Measurements from ENCODE around the gene FEM1B. TPM values are rescaled to one million over a fixed set of nuclear protein-coding genes. Genes with fewer than 3 reads are reported as not detected.

The FEM1B gene
- total RNA-seq, 1 experiment from 2014 or later, result 70.2 TPM

DNA sequence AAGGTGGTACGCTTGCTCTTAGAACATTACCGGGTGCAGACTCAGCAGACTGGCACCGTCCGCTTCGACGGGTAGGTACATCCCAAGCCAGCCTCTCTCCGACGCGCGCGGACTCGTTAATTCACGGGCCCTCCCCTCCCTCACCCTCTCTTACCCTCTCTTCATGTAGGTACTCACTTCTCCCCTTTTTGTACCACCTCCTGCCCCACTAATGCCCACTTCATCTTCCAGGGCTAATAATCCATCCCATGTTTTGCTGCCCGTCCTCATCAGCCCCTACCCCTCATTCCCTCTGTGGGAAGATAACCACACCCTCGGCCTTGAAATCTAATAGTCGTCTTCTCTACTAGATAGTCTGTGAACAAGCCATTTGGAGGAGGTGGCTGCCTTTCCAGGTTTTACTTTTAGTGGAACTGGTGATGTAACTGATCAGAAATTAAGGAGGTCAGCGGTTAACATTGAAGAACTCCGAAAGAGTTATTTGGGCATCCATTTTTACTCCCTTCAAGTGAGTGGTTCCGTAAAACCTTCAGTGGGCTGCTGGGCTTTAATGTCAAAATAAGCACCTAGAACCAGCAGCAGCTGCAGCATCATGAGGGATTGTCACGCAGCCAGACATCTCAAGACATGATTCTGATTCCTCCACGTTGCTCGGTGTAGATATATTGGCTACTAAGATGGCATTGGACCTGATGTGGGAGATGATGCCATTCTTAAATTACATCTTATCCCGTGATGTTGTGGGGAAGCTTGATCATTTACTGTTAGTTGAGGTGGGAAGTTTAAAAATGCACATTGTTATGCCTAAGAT lies 1.3 kb downstream of the FEM1B start:
- intact Hi-C loops (cut with micrococcal nuclease), result loop anchor here (1.0 kb wide), 1 partner anchor 21 kb away; no protein-coding TSS in a partner anchor
- TSS peak; percentile 39 for BruUV-seq (replicated peaks)

DNA sequence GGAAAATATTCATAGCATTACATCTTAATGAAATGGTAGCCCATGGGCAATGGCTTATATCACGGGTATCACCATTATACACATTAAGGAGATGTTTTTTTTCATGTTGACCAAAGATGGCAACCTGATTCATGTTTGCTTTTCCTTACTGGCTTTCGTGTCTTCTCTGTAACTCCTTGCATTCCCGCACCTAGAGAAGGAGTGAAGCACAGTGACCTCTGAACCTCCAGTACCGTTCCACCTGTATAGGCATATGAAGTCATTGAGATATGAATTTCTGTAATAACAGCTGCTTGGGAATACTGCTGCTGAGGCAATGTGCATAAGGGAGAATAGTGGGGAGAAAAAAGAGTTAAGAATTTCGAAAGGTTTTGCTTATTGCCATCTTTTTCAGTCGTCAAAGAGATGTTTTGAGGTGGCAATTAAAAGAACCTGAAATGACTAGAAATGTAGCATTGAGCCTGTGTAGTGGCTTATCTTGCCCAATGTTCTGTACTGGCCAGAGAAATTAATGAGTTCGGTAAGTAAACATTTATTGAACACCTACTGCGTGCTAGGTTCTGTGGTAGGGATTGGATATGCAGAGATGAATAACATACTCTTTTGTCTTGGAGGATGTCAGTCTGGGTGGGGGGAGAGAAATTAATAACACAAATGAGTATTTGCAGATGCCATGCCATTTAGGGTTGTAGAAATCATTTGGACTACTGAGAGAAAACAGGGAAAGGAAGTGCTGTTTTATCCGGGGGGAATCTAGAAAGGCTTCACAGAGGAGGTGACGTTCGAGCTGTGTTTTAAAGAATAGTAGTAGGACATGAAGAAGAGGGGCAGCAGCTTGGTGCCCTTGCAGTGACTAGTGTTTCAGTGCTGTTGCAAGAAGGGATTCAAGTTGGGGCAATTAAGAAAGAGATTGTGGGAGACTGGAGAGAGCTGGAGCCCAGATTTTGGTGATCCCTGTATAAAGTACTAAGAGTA lies 2.5 kb downstream of the FEM1B start:
- peak overlapping the region; percentile 99 for H3K27ac Mint-ChIP-seq (ENCODE audit: low read depth, unreplicated experiment)
- intact Hi-C loops (cut with micrococcal nuclease), result no loop called here
- H3K4me3 Mint-ChIP-seq (ENCODE audit: unreplicated experiment), result peak overlapping the region; percentile 85
- H3K27me3 Mint-ChIP-seq (ENCODE audit: insufficient read depth, unreplicated experiment), result no peaks in the 10 kb centered on the region
- POLR2A ChIA-PET, result interaction anchor here (0.6 to 16.2 kb wide), 18 partner anchors 9 to 1936 kb away, joined by 3 to 415 read pairs (median 6); partner anchors contain the start of genes C15orf61, CLN6 and PIAS1
- TF ChIP-seq, protein P1, sequence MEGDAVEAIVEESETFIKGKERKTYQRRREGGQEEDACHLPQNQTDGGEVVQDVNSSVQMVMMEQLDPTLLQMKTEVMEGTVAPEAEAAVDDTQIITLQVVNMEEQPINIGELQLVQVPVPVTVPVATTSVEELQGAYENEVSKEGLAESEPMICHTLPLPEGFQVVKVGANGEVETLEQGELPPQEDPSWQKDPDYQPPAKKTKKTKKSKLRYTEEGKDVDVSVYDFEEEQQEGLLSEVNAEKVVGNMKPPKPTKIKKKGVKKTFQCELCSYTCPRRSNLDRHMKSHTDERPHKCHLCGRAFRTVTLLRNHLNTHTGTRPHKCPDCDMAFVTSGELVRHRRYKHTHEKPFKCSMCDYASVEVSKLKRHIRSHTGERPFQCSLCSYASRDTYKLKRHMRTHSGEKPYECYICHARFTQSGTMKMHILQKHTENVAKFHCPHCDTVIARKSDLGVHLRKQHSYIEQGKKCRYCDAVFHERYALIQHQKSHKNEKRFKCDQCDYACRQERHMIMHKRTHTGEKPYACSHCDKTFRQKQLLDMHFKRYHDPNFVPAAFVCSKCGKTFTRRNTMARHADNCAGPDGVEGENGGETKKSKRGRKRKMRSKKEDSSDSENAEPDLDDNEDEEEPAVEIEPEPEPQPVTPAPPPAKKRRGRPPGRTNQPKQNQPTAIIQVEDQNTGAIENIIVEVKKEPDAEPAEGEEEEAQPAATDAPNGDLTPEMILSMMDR (IDR thresholded peaks at IDR 0.05; ENCODE audit: unreplicated experiment), result no peak
- H3K36me3 Mint-ChIP-seq (ENCODE audit: insufficient read depth, unreplicated experiment), result peaks cover 15% of the 10 kb centered on the region
- peak; percentile 42 for DNase-seq (ENCODE audit: unreplicated experiment)
- no TSS peak for BruUV-seq (replicated peaks)
- H3K9me3 Mint-ChIP-seq (ENCODE audit: unreplicated experiment), result no peaks in the 10 kb centered on the region
- CTCF ChIA-PET, result interaction anchor here (0.8 to 3.2 kb wide), 6 partner anchors 10 to 27 kb away, joined by 3 to 22 read pairs (median 5); no protein-coding TSS in a partner anchor
- peaks cover 46% of the 10 kb centered on the region for H3K4me1 Mint-ChIP-seq (ENCODE audit: insufficient read depth, unreplicated experiment)

More for the DNA sequence above, 1.3 kb downstream of the FEM1B start:
- ChIA-PET POLR2A (interaction anchor here (0.6 to 16.2 kb wide), 17 partner anchors 8 to 1176 kb away, joined by 3 to 415 read pairs (median 6); partner anchors contain the start of genes C15orf61 and CLN6), CTCF (interaction anchor here (0.8 to 3.2 kb wide), 5 partner anchors 11 to 26 kb away, joined by 3 to 16 read pairs (median 3); no protein-coding TSS in a partner anchor)
- peak overlapping the region; percentile 85 for H3K4me3 Mint-ChIP-seq (ENCODE audit: unreplicated experiment)
- no peaks in the 10 kb centered on the region for H3K9me3 Mint-ChIP-seq (ENCODE audit: unreplicated experiment)
- TF ChIP-seq, protein P1 (IDR thresholded peaks at IDR 0.05; ENCODE audit: unreplicated experiment), result no peak
- no peaks in the 10 kb centered on the region for H3K27me3 Mint-ChIP-seq (ENCODE audit: insufficient read depth, unreplicated experiment)
- peaks cover 46% of the 10 kb centered on the region for H3K4me1 Mint-ChIP-seq (ENCODE audit: insufficient read depth, unreplicated experiment)
- peak overlapping the region; percentile 99 for H3K27ac Mint-ChIP-seq (ENCODE audit: low read depth, unreplicated experiment)
- H3K36me3 Mint-ChIP-seq (ENCODE audit: insufficient read depth, unreplicated experiment), result peaks cover 6% of the 10 kb centered on the region
- peak; percentile 28 for DNase-seq (ENCODE audit: unreplicated experiment)

DNA sequence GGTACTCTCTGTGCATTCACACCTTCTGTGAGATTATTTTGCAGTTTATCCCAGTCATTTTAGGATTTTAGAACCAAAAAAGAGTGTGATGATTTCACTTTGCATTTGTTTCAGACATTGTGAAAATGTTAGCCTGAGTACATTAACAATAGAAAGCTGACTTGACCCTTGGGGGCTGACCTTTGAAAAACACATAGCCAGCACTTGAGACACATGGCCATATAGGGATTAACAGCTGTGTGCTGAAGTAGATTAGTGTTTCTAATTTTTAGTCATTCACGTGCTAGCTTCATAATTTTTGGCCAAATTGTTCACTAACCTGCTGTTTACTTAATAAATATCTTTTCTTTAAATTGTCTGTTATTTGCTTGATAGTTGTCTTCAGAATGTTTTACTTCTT lies 3.5 kb downstream of the FEM1B start:
- ChIA-PET CTCF (interaction anchor here (0.5 to 2.9 kb wide), 5 partner anchors 14 to 269 kb away, joined by 3 to 22 read pairs (median 7); no protein-coding TSS in a partner anchor), POLR2A (interaction anchor here (0.6 to 16.2 kb wide), 11 partner anchors 10 to 1937 kb away, joined by 3 to 415 read pairs (median 9); partner anchors contain the start of gene CLN6)
- Mint-ChIP-seq H3K4me3 (ENCODE audit: unreplicated experiment) (peak overlapping the region; percentile 85), H3K27me3 (ENCODE audit: insufficient read depth, unreplicated experiment) (no peaks in the 10 kb centered on the region), H3K4me1 (ENCODE audit: insufficient read depth, unreplicated experiment) (peaks cover 44% of the 10 kb centered on the region), H3K9me3 (ENCODE audit: unreplicated experiment) (no peaks in the 10 kb centered on the region), H3K27ac (ENCODE audit: low read depth, unreplicated experiment) (peak overlapping the region; percentile 99), H3K36me3 (ENCODE audit: insufficient read depth, unreplicated experiment) (peaks cover 24% of the 10 kb centered on the region)
- TF ChIP-seq, protein P1 (IDR thresholded peaks at IDR 0.05; ENCODE audit: unreplicated experiment), result no peak
- no peak for DNase-seq (ENCODE audit: unreplicated experiment)
- intact Hi-C loops (cut with micrococcal nuclease), result no loop called here
- no TSS peak for BruUV-seq (replicated peaks)
